Subcutaneous adipose tissue (tissue), 4 donors: Measurements from ENCODE around the gene BCL6B. TPM values are rescaled to one million over a fixed set of nuclear protein-coding genes. Genes with fewer than 3 reads are reported as not detected.

ENCODE experiments used
- total RNA-seq, 4 donors: library from RNA; depleted of rRNA; stranded (reverse); fragments of >200 nt; gene quantifications; one replicate each; pipeline ENCODE4 v1.1.0, GENCODE V29; 2016
- TF ChIP-seq, protein P1 (sequence below): fragments of 450-650 bp; IDR thresholded peaks from one replicate; pipeline ENCODE4 v1.5.1; 2016; ENCODE audit warnings: low read depth, mild to moderate bottlenecking, control low read depth, antibody characterized with exemption, moderate library complexity

The BCL6B gene
- total RNA-seq, 4 donors from 2014 or later = 1.5 to 12.1 (median 4.1) TPM

DNA sequence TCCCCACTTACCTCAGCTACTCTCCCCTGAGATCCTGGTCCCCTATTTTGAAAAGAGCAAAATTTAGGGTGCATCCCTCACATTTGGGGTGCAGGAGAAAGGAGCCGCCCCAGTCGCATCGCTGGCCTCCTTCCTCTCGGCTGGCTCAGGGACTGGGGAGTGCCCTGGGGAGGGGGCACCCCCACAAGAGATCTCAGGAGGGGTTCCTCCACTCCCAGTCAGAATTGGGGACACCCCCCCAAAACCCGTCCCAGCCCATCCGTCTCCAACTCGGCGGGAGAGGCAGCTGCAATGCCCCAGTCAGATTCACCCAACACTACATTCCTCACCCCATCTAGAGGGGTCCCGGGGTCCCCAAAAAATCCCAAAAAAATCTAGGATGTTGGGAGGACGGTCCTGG, 3.5 kb upstream of the BCL6B start:
- TF ChIP-seq, protein P1, sequence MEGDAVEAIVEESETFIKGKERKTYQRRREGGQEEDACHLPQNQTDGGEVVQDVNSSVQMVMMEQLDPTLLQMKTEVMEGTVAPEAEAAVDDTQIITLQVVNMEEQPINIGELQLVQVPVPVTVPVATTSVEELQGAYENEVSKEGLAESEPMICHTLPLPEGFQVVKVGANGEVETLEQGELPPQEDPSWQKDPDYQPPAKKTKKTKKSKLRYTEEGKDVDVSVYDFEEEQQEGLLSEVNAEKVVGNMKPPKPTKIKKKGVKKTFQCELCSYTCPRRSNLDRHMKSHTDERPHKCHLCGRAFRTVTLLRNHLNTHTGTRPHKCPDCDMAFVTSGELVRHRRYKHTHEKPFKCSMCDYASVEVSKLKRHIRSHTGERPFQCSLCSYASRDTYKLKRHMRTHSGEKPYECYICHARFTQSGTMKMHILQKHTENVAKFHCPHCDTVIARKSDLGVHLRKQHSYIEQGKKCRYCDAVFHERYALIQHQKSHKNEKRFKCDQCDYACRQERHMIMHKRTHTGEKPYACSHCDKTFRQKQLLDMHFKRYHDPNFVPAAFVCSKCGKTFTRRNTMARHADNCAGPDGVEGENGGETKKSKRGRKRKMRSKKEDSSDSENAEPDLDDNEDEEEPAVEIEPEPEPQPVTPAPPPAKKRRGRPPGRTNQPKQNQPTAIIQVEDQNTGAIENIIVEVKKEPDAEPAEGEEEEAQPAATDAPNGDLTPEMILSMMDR = no peak

DNA sequence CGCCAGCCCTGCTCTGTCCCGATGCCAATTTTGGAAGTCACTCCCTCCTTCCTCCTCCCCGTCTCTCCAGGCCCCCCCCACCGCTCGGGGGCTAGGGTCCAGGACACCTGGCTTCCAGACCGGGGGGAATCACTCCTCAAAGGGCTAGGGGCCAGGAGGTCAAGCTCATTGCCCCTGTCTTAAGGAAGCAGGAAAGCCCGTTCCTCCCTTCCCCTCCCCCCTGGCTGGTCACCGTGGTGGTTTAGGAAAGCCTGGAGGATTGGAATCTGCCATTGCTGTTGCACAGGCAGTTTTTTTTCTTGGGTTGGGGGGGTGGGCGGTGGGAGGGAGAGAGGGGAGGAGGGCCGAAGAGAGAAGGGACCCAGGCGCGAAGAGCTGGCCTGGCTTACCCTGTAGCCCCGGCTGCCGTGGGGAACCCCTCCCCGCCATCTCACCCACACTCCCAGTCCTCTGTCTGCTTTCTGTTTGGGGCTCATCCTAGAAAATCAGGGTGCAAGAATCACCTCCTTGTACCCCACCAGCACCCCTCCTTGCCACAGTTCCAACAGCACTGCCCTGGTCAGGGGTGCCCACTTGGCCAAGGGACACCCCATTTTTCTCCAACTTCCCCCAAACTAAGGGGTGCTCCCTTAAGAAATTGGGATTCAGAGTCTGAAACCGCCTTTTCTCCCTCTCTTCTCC, 2.9 kb upstream of the BCL6B start:
- TF ChIP-seq, protein P1 = no peak

DNA sequence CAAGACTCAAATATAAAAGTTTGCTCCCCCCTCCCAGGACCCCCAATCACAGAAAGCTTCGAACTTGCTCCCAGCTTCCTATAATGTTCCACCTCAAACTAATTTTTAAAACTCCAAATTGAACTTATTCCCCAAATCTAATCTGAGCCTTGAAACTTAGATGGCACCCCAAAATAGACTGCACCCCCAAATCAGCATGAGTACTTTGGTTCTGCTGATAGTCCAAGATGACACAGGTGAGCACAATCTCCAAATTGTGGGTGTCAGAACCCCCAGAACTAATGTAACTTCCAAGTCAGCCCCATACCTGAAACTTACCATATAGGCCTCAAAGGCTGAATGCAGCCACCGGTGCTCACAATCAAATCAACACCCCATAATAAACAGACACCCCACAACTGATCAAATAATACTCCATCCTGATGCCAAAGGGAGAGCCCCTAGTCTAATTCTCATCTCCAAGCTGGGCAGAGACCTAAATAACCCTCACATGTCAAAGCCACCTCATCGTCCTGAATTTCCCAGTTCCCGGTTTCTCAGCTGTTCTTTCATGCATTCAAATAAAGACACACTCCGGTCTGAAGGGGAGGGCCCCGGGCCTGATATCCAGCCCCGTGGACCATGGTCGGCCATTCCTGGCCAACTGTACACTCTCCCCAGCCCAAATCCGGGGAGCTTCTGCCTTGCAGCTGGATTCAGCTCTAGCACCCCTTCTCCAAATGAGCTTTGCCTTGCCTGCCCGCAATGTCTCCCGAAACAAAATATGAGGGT, 1.8 kb upstream of the BCL6B start:
- TF ChIP-seq, protein P1 = no peak

DNA sequence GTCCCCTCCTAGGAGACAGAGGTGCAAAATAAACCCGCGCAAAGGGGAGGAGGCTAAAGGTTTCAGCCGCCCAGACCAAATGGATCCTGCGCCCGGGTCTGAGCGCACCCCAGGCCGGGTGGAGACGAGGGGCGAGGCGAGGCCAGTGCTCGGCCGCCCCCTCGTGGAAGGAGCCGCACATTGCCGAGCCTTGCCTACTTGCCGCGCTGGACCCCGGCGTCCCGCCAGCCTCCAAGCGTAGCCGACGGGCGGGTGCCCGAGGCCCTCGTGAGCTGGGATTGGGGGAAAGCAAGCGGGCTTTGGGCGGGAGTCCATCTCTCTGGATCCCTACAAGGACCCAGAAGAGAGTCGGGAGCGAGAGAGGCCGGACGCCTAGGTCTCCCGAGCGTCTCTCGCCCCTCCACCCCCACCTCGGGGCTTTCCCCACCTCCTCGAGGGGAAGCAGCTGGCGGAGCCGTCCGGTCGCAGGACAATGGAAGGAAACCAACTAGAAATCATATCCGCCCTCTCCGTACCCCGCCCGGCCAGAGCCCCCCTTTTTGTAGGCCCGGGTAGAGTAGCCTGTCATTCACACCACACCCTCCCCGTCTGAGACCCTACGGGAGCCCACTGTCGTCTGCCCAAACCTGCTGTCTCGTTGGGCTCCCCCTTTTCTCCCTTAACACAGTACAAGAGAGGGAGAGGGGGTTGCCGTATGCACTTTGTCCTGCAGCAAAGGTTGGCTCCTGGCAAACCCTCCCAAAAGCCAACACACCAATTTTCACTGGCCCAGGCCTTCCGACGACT, 664 bp upstream of the BCL6B start:
- TF ChIP-seq, protein P1 = no peak

DNA sequence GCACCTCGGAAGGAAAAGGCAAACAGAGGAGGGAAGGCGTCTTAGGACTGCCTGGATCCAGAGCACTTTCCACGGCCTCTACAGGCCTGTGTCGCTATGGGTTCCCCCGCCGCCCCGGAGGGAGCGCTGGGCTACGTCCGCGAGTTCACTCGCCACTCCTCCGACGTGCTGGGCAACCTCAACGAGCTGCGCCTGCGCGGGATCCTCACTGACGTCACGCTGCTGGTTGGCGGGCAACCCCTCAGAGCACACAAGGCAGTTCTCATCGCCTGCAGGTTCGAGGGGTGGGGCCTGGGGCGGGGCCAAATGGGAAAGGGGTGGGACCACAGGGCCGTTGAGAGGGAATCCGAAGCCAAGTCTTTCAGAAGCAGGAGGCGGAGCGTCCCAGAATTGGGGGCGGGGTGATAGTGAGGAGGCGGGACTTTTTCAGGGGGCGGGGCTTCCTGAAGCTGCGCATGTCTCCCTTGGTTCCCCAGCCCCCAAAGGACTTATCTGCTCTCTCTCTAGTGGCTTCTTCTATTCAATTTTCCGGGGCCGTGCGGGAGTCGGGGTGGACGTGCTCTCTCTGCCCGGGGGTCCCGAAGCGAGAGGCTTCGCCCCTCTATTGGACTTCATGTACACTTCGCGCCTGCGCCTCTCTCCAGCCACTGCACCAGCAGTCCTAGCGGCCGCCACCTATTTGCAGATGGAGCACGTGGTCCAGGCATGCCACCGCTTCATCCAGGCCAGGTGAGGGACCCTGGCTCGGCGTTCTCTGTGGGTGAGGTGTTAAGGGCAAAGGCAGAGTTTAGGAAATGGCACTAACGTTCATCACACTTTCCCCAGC, 939 bp downstream of the BCL6B start:
- TF ChIP-seq, protein P1 = no peak

DNA sequence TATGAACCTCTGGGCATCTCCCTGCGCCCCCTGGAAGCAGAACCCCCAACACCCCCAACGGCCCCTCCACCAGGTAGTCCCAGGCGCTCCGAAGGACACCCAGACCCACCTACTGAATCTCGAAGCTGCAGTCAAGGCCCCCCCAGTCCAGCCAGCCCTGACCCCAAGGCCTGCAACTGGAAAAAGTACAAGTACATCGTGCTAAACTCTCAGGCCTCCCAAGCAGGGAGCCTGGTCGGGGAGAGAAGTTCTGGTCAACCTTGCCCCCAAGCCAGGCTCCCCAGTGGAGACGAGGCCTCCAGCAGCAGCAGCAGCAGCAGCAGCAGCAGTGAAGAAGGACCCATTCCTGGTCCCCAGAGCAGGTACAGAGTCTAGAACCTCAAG, 1.5 kb downstream of the BCL6B start:
- TF ChIP-seq, protein P1 = no peak
